ENCODE results near the gene NTN1. TPM values are rescaled to one million over a fixed set of nuclear protein-coding genes. Genes with fewer than 3 reads are reported as not detected.

The NTN1 gene
- total RNA-seq, 1 experiment from 2014 or later: 1.2 TPM

DNA sequence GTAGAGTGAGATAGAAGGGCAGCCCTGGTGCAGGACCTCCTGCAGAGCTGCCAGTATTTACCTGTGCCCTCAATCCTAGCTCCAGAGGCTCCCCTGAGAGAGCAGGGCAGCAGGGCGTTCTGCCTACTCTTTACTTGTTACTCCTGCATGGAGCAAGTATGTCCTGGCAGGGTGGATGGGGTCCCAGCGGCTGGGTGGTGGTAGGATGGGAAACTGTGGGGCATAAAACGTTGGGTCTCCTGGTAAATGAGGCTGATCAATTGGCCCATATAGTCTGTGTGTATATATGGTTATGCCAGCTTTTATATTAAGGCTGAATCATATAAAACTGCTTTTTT is 192.0 kb downstream of the NTN1 start:
- H3K23me2 ChIP-seq (ENCODE audit: insufficient read length, low read depth, low read length, poor library complexity, severe bottlenecking): no peaks in the 10 kb centered on the region
- H4K8ac ChIP-seq (replicated peaks; ENCODE audit: insufficient read length, low read depth, low read length): no peak overlapping the region
- H4K20me1 ChIP-seq (ENCODE audit: control insufficient read depth, insufficient read depth, insufficient read length): no peaks in the 10 kb centered on the region
- no peaks in the 10 kb centered on the region for H3K27me3 ChIP-seq (ENCODE audit: insufficient read depth, low read length)
- no peak overlapping the region for H3K14ac ChIP-seq (ENCODE audit: insufficient read depth, low read length)
- no peaks in the 10 kb centered on the region for H3K4me1 ChIP-seq (ENCODE audit: insufficient read depth, low read length)
- no peak overlapping the region for H2AK5ac ChIP-seq (ENCODE audit: insufficient read length, low read length)
- no peak for DNase-seq
- H3T11ph ChIP-seq (ENCODE audit: low read length): no peak overlapping the region
- peaks cover 14 to 17% of the 10 kb centered on the region in 2 experiments for H3K4me1 Mint-ChIP-seq
- no peak overlapping the region for H3K56ac ChIP-seq (ENCODE audit: insufficient read length, low read depth, low read length)
- no peak overlapping the region for H3K27ac ChIP-seq (ENCODE audit: insufficient read length, low read depth, low read length)
- H3K9ac ChIP-seq (ENCODE audit: extremely low read depth, insufficient read length, low read length): no peak overlapping the region
- H3K36me3 Mint-ChIP-seq (ENCODE audit: insufficient read depth in 1 of 3, low read depth in 3 of 3): peaks cover 1 to 16% (median 14%) of the 10 kb centered on the region in 3 experiments; a peak in 6 of 7 replicates
- no peak overlapping the region for H2BK20ac ChIP-seq (ENCODE audit: low read depth, low read length, poor library complexity, severe bottlenecking)
- H3K9me3 Mint-ChIP-seq: peaks cover 15 to 17% of the 10 kb centered on the region in 2 experiments
- H3K9me3 ChIP-seq (ENCODE audit: control insufficient read depth, low read depth, low read length): no peaks in the 10 kb centered on the region
- no peak overlapping the region for H3K23ac ChIP-seq (ENCODE audit: insufficient read length, low read depth, low read length)
- H3K79me1 ChIP-seq (ENCODE audit: insufficient read depth, low read depth, low read length, poor library complexity, severe bottlenecking): no peaks in the 10 kb centered on the region
- no peak overlapping the region for H2AFZ ChIP-seq (ENCODE audit: low read length)
- TF ChIP-seq, protein P1, sequence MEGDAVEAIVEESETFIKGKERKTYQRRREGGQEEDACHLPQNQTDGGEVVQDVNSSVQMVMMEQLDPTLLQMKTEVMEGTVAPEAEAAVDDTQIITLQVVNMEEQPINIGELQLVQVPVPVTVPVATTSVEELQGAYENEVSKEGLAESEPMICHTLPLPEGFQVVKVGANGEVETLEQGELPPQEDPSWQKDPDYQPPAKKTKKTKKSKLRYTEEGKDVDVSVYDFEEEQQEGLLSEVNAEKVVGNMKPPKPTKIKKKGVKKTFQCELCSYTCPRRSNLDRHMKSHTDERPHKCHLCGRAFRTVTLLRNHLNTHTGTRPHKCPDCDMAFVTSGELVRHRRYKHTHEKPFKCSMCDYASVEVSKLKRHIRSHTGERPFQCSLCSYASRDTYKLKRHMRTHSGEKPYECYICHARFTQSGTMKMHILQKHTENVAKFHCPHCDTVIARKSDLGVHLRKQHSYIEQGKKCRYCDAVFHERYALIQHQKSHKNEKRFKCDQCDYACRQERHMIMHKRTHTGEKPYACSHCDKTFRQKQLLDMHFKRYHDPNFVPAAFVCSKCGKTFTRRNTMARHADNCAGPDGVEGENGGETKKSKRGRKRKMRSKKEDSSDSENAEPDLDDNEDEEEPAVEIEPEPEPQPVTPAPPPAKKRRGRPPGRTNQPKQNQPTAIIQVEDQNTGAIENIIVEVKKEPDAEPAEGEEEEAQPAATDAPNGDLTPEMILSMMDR (conservative IDR thresholded peaks at IDR 0.05): no peak
- H4K5ac ChIP-seq (ENCODE audit: insufficient read length, low read depth, low read length): no peak overlapping the region
- no peak overlapping the region for H3K27ac Mint-ChIP-seq
- no peak overlapping the region for H2BK12ac ChIP-seq (ENCODE audit: insufficient read length, low read depth, low read length)
- no peak overlapping the region for H2BK5ac ChIP-seq (ENCODE audit: insufficient read length, low read length)
- H3K18ac ChIP-seq (ENCODE audit: insufficient read length, low read depth, low read length): no peak overlapping the region
- H3K79me2 ChIP-seq (ENCODE audit: insufficient read depth, low read length): no peaks in the 10 kb centered on the region
- no CpG with 5 or more reads among the region's 3 CpGs for WGBS (ENCODE audit: extremely low coverage, insufficient read length, low lambda C conversion rate)
- no peak overlapping the region for H4K91ac ChIP-seq (ENCODE audit: insufficient read length, low read depth, low read length)
- H3K4me2 ChIP-seq (ENCODE audit: insufficient read depth, insufficient read length, low read length): no peak overlapping the region
- no peak overlapping the region for H3K4ac ChIP-seq (ENCODE audit: low read depth, low read length)
- H2BK15ac ChIP-seq (ENCODE audit: low read depth, low read length): no peak overlapping the region
- H2BK120ac ChIP-seq (ENCODE audit: low read depth, low read length, poor library complexity, severe bottlenecking): no peak overlapping the region
- H3K4me3 Mint-ChIP-seq: no peak overlapping the region
- H3K27me3 Mint-ChIP-seq (ENCODE audit: low read depth): peaks cover 7% of the 10 kb centered on the region
